Mucosa of stomach (tissue), 1 donor: ENCODE results near the gene ERLEC1.
"Not testable (repeated sequence)": the region's sequence is repeated elsewhere in the genome, so short reads cannot be mapped to it uniquely, and the experiment has no call there.

Experiments used
- H3K27me3 ChIP-seq: one replicate; pipeline ENCODE4 v1.7.0; 2013; ENCODE audit warnings: mild to moderate bottlenecking, low read length; ENCODE audit not compliant: control insufficient read depth, insufficient read depth
- H3K36me3 ChIP-seq: one replicate; pipeline ENCODE4 v1.7.0; 2013; ENCODE audit warnings: low read length; ENCODE audit not compliant: control insufficient read depth, insufficient read depth
- H3K4me1 ChIP-seq: one replicate; pipeline ENCODE4 v1.7.0; 2013; ENCODE audit warnings: mild to moderate bottlenecking, low read length; ENCODE audit not compliant: control insufficient read depth, insufficient read depth
- H3K4me3 ChIP-seq: one replicate; pipeline ENCODE4 v1.7.0; 2013; ENCODE audit warnings: low read length
- H3K9ac ChIP-seq: one replicate; pipeline ENCODE4 v1.7.0; 2013; ENCODE audit warnings: mild to moderate bottlenecking, low read length, moderate library complexity
- H3K9me3 ChIP-seq: one replicate; pipeline ENCODE4 v1.7.0; 2013; ENCODE audit warnings: mild to moderate bottlenecking, low read length, moderate library complexity; ENCODE audit not compliant: control insufficient read depth
- donor health status: Pancreatic carcinoma.

Gene ERLEC1

DNA sequence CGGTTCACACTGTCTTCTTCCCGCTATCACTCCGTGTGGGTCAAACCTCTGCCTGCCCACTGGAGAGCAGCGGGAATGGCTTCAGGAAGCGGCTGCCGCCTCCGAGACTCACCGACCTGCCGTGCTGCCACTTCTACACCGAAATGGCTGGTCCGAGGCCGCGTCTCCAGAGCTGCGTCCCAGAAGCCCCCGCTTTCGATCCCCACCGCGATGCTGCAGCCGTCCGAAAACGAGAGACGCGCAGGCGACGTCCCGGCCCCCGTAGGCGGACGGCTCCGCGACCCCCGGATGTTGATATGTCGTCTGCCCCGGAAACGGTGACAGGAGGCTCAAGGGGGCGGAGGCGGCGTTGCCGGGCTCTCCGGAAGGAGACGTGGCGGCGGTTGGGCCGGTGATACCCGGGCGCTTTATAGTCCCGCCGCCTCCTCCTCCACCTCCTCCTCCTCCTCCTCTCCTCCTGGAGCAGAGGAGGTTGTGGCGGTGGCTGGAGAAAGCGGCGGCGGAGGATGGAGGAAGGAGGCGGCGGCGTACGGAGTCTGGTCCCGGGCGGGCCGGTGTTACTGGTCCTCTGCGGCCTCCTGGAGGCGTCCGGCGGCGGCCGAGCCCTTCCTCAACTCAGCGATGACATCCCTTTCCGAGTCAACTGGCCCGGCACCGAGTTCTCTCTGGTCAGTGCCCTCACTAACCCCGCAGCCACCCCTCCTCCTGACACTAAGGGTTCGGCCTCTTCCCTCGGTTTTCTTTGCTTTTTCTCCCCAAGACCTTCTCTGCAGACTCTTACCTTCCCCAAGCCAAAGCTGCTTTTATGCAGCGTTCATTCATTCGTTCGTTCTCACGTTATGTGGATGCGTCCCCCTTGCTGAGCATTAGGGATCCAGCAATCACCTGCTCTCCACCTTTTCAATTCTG, at the start of gene ERLEC1, which contains the start of gene ASB3:
ERLEC1 (plus strand) TSS at position 340 of the 909 bp plus-strand sequence; CDS start at position 507, 167 bp downstream.
ASB3 (minus strand) TSS at position 249 of the 909 bp plus-strand sequence. CDS start 21,381 bp downstream, outside the sequence.
- Histone ChIP-seq H3K9me3 (no peaks in the 10 kb centered on the region), H3K36me3 (no peaks in the 10 kb centered on the region), H3K9ac (peak within 1 kb of the TSS; percentile 66), H3K4me1 (peaks cover 11% of the 10 kb centered on the region), H3K4me3 (peak within 1 kb of the TSS; percentile 65), H3K27me3 (no peaks in the 10 kb centered on the region)

- Histone ChIP-seq H3K9me3 (no peaks in the 10 kb centered on the region), H3K27me3 (no peaks in the 10 kb centered on the region), H3K36me3 (no peaks in the 10 kb centered on the region), H3K9ac (no peak overlapping the region), H3K4me1 (no peaks in the 10 kb centered on the region), H3K4me3 (no peak overlapping the region)
Observed at GRCh38 chr2:53737091-53737490, 49.8 kb upstream of the ERLEC1 start.

DNA sequence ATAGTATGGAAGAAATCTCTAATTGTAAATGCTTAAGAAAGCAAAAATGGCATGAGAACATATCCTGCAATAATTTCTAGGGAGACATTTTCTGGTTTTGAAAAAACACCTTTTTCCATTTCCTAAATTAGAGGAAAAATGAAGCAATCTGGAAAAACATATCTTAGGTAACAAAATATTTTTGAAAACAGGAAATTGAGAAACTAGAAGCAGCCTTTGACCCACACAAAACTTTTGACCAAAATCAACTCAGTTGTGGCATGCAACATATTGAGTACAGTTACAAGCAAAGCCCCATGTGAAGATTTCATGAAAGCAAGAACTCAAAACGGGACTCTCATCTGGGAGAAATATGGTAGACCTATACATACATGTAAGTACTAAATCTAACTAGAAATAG, 47.8 kb upstream of the ERLEC1 start:
- no peaks in the 10 kb centered on the region for H3K27me3 ChIP-seq
- no peaks in the 10 kb centered on the region for H3K9me3 ChIP-seq
- H3K4me3 ChIP-seq, result no peak overlapping the region
- no peaks in the 10 kb centered on the region for H3K36me3 ChIP-seq
- H3K9ac ChIP-seq, result no peak overlapping the region
- no peaks in the 10 kb centered on the region for H3K4me1 ChIP-seq

- Histone ChIP-seq H3K27me3 (no peaks in the 10 kb centered on the region), H3K9me3 (no peaks in the 10 kb centered on the region), H3K36me3 (no peaks in the 10 kb centered on the region), H3K4me3 (no peak overlapping the region), H3K9ac (no peak overlapping the region), H3K4me1 (peaks cover 3% of the 10 kb centered on the region)
Observed at GRCh38 chr2:53740170-53740569, 46.7 kb upstream of the ERLEC1 start.

DNA sequence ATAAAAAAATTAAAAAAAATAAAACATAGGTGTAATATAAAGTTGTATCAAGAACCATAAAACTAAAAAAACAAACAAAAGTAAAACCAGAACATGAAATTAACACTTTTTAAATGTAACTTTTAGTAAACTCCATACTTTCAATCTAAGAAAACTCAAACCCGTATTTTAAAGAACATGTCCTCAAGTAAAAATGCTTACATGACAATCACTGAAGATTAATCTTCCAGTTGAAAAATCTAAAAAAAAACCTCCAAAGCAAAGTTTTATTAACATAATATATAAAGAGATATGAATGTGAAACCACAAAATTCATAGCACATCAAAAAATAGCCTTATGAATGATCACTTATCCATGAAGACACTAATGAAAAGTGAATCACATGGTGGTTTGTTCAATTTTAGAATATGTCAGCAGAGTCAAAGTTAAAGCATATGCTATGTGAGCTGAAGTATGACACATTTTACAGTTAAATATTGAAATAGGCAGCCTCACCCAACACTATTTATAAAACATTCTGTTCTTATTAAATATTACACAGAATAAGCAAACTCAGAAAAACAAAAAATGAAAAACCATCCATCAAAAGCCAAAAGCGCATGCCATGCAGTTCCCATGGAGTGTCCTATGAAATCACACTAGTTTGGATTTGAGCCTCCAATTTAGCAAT, 42.3 kb upstream of the ERLEC1 start:
- Histone ChIP-seq H3K36me3 (no peaks in the 10 kb centered on the region), H3K4me1 (peaks cover 7% of the 10 kb centered on the region)

DNA sequence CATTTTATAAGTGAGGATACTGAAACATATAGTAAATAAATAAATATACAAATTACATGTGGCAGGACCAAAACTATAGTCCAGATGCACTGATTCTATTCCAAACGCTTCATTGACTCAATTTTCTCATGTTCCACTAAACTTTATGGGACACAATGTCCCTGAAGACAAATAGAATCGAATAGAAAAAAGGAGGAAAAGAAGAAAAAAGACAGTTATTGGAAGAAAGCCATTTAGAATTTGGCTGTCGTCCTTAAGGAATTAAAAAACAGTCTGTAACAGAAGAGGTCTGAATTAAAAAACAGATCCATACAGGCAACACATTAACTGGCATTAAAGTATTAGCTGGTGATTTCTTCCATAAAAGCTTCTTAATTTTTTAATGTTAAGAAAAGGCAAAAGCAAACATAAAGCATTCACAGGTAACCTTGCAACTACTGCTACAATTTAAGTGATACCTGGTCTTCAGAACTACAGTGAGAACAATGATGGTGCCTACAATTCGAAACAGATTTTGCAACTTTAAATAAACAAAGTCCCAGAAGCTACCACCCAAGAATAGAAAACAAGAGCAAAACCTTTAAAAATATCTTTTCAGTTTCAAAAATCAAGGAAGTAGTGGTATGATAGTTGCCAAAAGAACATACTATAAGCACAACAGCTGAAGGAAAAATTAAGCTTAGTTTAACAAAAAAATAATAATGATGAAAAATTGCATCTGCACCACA, 36.6 kb upstream of the ERLEC1 start:
- Histone ChIP-seq H3K4me1 (peaks cover 10% of the 10 kb centered on the region), H3K9me3 (no peaks in the 10 kb centered on the region), H3K27me3 (no peaks in the 10 kb centered on the region), H3K9ac (no peak overlapping the region), H3K4me3 (no peak overlapping the region), H3K36me3 (no peaks in the 10 kb centered on the region)

More for the DNA sequence above, 42.3 kb upstream of the ERLEC1 start:
- Histone ChIP-seq H3K9me3 (no peaks in the 10 kb centered on the region), H3K9ac (no peak overlapping the region), H3K27me3 (no peaks in the 10 kb centered on the region), H3K4me3 (no peak overlapping the region)

- Histone ChIP-seq H3K36me3 (no peaks in the 10 kb centered on the region), H3K9ac (no peak overlapping the region), H3K4me3 (no peak overlapping the region)
Observed at GRCh38 chr2:53751728-53752127, 35.1 kb upstream of the ERLEC1 start.

DNA sequence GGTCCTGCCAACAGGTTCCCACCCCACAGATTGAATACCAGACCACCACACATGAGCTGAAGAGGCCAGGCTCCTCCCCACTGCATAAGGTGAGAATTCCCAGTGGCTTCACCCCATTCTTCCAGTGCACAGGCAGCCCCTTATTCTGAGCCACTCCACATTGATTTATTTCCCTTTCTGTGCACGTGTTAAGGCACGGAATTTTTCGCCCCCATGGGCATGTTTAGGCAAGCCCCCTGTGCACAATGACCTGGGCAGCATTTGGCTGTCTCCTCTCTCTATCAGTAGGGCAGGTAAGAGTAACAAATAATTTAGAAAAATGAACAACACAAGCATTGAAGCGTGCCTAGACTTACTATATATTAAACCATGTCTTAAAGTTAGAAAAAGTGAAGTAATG, 34.5 kb upstream of the ERLEC1 start:
- Histone ChIP-seq H3K27me3 (no peaks in the 10 kb centered on the region), H3K36me3 (no peaks in the 10 kb centered on the region), H3K4me1 (peaks cover 6% of the 10 kb centered on the region), H3K9me3 (no peaks in the 10 kb centered on the region), H3K4me3 (no peak overlapping the region), H3K9ac (no peak overlapping the region)

More at GRCh38 chr2:53751728-53752127, 35.1 kb upstream of the ERLEC1 start:
- Histone ChIP-seq H3K9me3 (no peaks in the 10 kb centered on the region), H3K4me1 (peaks cover 6% of the 10 kb centered on the region), H3K27me3 (no peaks in the 10 kb centered on the region)

DNA sequence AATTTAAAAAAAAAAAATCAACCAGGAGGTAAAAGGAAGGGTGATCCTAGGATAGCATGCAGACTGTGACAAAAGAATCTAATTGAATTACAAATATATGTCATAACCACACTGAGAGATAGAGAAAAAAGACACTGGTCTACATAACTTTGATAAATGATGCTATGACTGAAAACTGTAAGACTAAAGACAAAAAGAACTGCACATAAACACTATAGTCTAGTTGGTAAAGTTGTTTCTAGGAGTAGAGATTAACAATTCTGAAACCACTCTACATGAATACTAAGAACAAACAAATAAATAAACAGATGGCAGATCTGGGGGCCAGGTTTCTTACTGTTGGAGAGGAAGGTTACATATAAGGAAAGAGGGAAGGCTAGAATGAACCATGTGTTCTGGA, 33.8 kb upstream of the ERLEC1 start:
- Histone ChIP-seq H3K36me3 (no peaks in the 10 kb centered on the region), H3K9ac (no peak overlapping the region), H3K27me3 (no peaks in the 10 kb centered on the region), H3K9me3 (no peaks in the 10 kb centered on the region), H3K4me3 (no peak overlapping the region), H3K4me1 (peaks cover 6% of the 10 kb centered on the region)

DNA sequence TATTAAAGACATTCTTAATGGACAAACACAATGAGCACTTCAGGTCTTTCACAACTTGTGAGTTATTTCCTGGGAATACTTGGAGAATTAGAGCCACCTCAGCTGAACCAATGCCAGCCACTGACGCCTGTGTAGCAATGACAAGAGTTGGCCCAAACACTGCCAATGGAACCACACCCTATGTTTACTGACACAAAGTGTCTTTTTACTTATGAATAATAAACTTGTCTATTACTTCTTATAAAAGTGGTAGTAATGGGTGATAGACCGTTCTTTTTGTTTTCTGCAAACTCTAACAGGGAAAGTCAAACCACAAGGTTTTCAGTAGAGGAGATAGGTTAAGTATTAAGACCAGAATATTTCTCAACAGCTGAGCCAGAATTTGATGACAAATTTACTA, 31.7 kb upstream of the ERLEC1 start:
- H3K9ac ChIP-seq, result no peak overlapping the region
- peaks cover 6% of the 10 kb centered on the region for H3K4me1 ChIP-seq
- H3K36me3 ChIP-seq, result no peaks in the 10 kb centered on the region
- H3K4me3 ChIP-seq, result no peak overlapping the region
- H3K27me3 ChIP-seq, result no peaks in the 10 kb centered on the region
- H3K9me3 ChIP-seq, result no peaks in the 10 kb centered on the region

DNA sequence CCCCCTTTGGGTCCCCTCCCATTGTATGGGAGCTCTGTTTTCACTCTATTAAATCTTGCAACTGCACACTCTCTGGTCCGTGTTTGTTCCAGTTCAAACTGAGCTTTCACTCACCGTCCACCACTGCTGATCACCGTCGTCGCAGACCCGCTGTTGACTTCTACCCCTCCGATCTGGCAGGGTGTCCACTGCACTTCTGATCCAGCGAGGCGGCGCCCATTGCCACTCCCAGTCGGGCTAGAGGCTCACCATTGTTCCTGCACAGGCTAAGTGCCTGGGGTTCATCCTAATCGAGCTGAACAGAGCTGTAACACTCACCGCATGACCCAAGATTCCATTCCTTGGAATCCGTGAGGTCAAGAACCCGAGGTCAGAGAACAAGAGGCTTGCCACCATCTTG, 30.2 kb upstream of the ERLEC1 start:
- no peaks in the 10 kb centered on the region for H3K36me3 ChIP-seq
- no peaks in the 10 kb centered on the region for H3K27me3 ChIP-seq
- H3K4me3 ChIP-seq, result no peak overlapping the region
- H3K9me3 ChIP-seq, result no peaks in the 10 kb centered on the region
- peaks cover 6% of the 10 kb centered on the region for H3K4me1 ChIP-seq
- no peak overlapping the region for H3K9ac ChIP-seq

- not testable (repeated sequence) for H3K36me3 ChIP-seq, H3K4me3 ChIP-seq, H3K9ac ChIP-seq, H3K27me3 ChIP-seq, H3K4me1 ChIP-seq, H3K9me3 ChIP-seq
Observed at GRCh38 chr2:53757206-53757605, 29.6 kb upstream of the ERLEC1 start.
